ENCODE results near the gene CLDN8. TPM values are rescaled to one million over a fixed set of nuclear protein-coding genes. Genes with fewer than 3 reads are reported as not detected.
A peak's percentile ranks its signal among the peaks of the same experiment; 100 is the strongest.

Gene CLDN8
- total RNA-seq, 1 donor from 2014 or later: not detected

DNA sequence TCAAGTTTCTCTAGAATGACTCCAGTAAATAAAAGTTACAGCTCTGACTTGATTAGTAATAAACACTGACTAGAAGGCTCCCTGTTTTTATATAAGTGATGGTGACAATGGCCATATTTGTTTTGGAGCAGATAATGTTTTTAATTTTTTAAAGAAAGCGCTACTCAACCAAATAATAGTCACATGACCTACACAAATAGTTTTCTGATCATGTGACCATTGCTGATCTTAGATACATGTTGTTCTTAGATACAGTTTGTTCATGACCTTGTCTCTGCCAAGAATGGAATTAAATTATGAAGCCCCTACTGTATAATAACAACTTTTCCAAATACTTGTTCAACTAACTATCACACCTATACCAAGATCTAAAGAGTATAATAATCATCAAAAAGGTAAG lies 22.3 kb upstream of the CLDN8 start:
- peaks cover 17% of the 10 kb centered on the region for H3K4me1 Mint-ChIP-seq (ENCODE audit: unreplicated experiment)
- peaks cover 2% of the 10 kb centered on the region for H3K27me3 Mint-ChIP-seq (ENCODE audit: unreplicated experiment)
- no peak overlapping the region for H3K4me3 Mint-ChIP-seq (ENCODE audit: unreplicated experiment)
- DNase-seq (ENCODE audit: extremely low spot score, unreplicated experiment): no peak
- no peaks in the 10 kb centered on the region for H3K36me3 Mint-ChIP-seq (ENCODE audit: unreplicated experiment)
- no peak overlapping the region for H3K27ac Mint-ChIP-seq (ENCODE audit: unreplicated experiment)
- TF ChIP-seq, protein P1, sequence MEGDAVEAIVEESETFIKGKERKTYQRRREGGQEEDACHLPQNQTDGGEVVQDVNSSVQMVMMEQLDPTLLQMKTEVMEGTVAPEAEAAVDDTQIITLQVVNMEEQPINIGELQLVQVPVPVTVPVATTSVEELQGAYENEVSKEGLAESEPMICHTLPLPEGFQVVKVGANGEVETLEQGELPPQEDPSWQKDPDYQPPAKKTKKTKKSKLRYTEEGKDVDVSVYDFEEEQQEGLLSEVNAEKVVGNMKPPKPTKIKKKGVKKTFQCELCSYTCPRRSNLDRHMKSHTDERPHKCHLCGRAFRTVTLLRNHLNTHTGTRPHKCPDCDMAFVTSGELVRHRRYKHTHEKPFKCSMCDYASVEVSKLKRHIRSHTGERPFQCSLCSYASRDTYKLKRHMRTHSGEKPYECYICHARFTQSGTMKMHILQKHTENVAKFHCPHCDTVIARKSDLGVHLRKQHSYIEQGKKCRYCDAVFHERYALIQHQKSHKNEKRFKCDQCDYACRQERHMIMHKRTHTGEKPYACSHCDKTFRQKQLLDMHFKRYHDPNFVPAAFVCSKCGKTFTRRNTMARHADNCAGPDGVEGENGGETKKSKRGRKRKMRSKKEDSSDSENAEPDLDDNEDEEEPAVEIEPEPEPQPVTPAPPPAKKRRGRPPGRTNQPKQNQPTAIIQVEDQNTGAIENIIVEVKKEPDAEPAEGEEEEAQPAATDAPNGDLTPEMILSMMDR (IDR thresholded peaks at IDR 0.05): no peak
- no peaks in the 10 kb centered on the region for H3K9me3 Mint-ChIP-seq (ENCODE audit: unreplicated experiment)

DNA sequence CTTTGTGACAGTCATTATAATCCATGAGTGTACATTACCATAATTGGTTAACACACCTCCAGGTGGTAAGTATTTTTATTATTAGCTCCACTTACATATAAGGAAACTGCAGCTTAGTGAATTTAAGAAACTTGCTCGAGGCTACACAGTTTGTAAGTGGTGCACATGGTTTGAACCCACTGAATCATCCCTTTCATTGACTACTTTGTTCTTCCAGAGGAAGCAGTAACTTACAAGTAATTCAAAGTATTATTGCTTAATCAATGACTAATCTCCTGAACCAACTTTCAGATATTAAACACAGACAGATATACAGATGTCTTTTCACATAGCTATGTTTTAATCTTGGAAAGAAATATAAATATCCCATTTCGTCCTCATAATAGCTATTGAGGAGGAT lies 18.7 kb upstream of the CLDN8 start:
- no peak for DNase-seq (ENCODE audit: extremely low spot score, unreplicated experiment)
- peaks cover 12% of the 10 kb centered on the region for H3K9me3 Mint-ChIP-seq (ENCODE audit: unreplicated experiment)
- H3K4me3 Mint-ChIP-seq (ENCODE audit: unreplicated experiment): no peak overlapping the region
- no peak overlapping the region for H3K27ac Mint-ChIP-seq (ENCODE audit: unreplicated experiment)
- H3K27me3 Mint-ChIP-seq (ENCODE audit: unreplicated experiment): no peaks in the 10 kb centered on the region
- H3K4me1 Mint-ChIP-seq (ENCODE audit: unreplicated experiment): peaks cover 36% of the 10 kb centered on the region
- H3K36me3 Mint-ChIP-seq (ENCODE audit: unreplicated experiment): no peaks in the 10 kb centered on the region
- TF ChIP-seq, protein P1 (IDR thresholded peaks at IDR 0.05): no peak

DNA sequence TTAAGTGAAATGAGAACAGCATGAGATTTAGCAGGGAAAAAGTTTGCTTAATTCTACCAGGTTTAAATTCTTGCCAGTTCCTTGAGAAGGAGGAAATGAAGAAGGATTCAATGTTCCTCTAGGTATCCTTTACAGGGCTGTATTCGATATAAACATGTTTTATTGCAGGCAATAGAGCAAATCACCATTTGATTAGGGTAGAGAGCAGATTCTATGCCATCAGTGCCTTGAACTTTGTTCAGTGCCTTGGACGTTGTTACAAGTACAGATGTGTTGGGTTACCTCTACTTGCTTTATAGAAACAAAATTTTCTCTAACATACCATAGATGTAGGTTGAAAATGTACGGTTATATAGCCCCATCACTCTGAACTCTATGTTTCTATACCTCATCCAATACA lies 18.2 kb upstream of the CLDN8 start:
- H3K27ac Mint-ChIP-seq (ENCODE audit: unreplicated experiment): peak overlapping the region; percentile 29
- H3K36me3 Mint-ChIP-seq (ENCODE audit: unreplicated experiment): no peaks in the 10 kb centered on the region
- H3K27me3 Mint-ChIP-seq (ENCODE audit: unreplicated experiment): no peaks in the 10 kb centered on the region
- H3K4me1 Mint-ChIP-seq (ENCODE audit: unreplicated experiment): peaks cover 36% of the 10 kb centered on the region
- H3K4me3 Mint-ChIP-seq (ENCODE audit: unreplicated experiment): no peak overlapping the region
- no peak for DNase-seq (ENCODE audit: extremely low spot score, unreplicated experiment)
- H3K9me3 Mint-ChIP-seq (ENCODE audit: unreplicated experiment): peaks cover 12% of the 10 kb centered on the region
- TF ChIP-seq, protein P1 (IDR thresholded peaks at IDR 0.05): no peak

DNA sequence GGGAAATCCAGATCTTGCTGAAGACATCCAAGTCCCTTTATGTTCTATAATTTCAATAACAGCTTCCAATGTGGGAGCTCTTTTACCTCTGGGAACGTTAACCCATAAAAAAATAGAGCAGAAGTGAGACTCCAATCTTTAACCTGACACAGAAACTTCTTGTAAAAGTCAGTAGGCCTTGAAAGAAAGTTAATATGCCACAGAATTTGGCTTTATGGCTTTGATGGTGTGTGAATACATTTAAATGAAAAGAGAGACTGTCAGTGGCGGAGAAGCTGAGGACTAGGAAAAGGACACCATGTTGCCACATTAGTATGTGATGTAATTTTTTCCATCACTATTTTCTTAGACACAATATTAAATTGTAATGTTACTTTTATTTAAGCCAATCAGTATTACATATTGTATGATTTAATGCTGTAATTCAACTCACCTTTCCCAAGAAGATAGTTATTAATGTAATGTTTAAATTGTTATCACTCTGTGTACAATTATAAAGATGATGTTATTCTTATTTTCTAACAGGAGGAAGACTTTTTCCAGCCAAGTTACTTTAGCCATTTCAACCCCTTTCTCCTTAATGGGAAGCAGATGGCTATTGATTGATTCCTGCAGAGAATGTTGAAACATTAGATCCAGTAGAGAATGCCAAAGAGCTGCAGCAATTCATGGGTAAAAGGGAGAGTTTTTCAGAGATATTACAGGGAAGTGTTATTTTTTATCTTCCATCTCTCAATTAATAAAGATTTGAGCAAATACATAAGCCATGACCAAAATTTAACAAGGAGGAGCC lies 17.5 kb upstream of the CLDN8 start:
- no peaks in the 10 kb centered on the region for H3K27me3 Mint-ChIP-seq (ENCODE audit: unreplicated experiment)
- no peak for DNase-seq (ENCODE audit: extremely low spot score, unreplicated experiment)
- peaks cover 37% of the 10 kb centered on the region for H3K4me1 Mint-ChIP-seq (ENCODE audit: unreplicated experiment)
- H3K4me3 Mint-ChIP-seq (ENCODE audit: unreplicated experiment): no peak overlapping the region
- peaks cover 12% of the 10 kb centered on the region for H3K9me3 Mint-ChIP-seq (ENCODE audit: unreplicated experiment)
- TF ChIP-seq, protein P1 (IDR thresholded peaks at IDR 0.05): no peak
- no peaks in the 10 kb centered on the region for H3K36me3 Mint-ChIP-seq (ENCODE audit: unreplicated experiment)
- H3K27ac Mint-ChIP-seq (ENCODE audit: unreplicated experiment): peak overlapping the region; percentile 29

DNA sequence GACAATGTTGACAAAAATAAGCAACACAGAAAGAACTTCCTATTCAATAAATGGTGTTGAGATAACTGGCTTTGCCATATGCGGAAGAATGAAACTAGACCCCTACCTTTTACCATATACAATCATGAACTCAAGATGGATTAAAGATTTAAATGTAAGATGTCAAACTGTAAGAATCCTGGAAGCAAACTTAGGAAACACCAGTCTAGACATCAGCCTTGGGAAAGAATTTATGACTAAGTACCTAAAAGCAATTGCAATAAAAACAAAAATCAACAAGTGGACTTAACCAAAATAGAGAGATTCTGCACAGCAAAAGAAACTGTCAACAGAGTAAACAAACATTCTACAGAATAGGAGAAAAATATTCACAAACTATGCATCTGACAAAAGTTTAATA lies 16.1 kb upstream of the CLDN8 start:
- H3K36me3 Mint-ChIP-seq (ENCODE audit: unreplicated experiment): no peaks in the 10 kb centered on the region
- TF ChIP-seq, protein P1 (IDR thresholded peaks at IDR 0.05): no peak
- H3K4me3 Mint-ChIP-seq (ENCODE audit: unreplicated experiment): no peak overlapping the region
- no peak for DNase-seq (ENCODE audit: extremely low spot score, unreplicated experiment)
- no peaks in the 10 kb centered on the region for H3K27me3 Mint-ChIP-seq (ENCODE audit: unreplicated experiment)
- peaks cover 12% of the 10 kb centered on the region for H3K9me3 Mint-ChIP-seq (ENCODE audit: unreplicated experiment)
- peaks cover 52% of the 10 kb centered on the region for H3K4me1 Mint-ChIP-seq (ENCODE audit: unreplicated experiment)
- no peak overlapping the region for H3K27ac Mint-ChIP-seq (ENCODE audit: unreplicated experiment)

Data from osteocyte (in vitro differentiated cells).